Lower leg skin (tissue), 3 donors: Measurements from ENCODE around the gene TM4SF18.

ENCODE experiments used
- POLR2A ChIP-seq, 2 donors: fragments of 450-650 bp; IDR thresholded peaks; one replicate each; pipeline ENCODE4 v1.6.1; 2016 to 2017; ENCODE audit warnings: antibody characterized with exemption in 2 of 2, mild to moderate bottlenecking in 1 of 2, moderate library complexity in 1 of 2
- TF ChIP-seq, protein P1 (sequence below), 3 donors: fragments of 450-650 bp; IDR thresholded peaks; one replicate each; pipeline ENCODE4 v1.5.1; 2016; ENCODE audit warnings: antibody characterized with exemption in 3 of 3, mild to moderate bottlenecking in 3 of 3, moderate library complexity in 2 of 3

- TF ChIP-seq, protein P1, sequence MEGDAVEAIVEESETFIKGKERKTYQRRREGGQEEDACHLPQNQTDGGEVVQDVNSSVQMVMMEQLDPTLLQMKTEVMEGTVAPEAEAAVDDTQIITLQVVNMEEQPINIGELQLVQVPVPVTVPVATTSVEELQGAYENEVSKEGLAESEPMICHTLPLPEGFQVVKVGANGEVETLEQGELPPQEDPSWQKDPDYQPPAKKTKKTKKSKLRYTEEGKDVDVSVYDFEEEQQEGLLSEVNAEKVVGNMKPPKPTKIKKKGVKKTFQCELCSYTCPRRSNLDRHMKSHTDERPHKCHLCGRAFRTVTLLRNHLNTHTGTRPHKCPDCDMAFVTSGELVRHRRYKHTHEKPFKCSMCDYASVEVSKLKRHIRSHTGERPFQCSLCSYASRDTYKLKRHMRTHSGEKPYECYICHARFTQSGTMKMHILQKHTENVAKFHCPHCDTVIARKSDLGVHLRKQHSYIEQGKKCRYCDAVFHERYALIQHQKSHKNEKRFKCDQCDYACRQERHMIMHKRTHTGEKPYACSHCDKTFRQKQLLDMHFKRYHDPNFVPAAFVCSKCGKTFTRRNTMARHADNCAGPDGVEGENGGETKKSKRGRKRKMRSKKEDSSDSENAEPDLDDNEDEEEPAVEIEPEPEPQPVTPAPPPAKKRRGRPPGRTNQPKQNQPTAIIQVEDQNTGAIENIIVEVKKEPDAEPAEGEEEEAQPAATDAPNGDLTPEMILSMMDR (IDR thresholded peaks at IDR 0.05) = no peak
- TF ChIP-seq POLR2A (IDR thresholded peaks at IDR 0.05) = no peak
Observed at GRCh38 chr3:149307435-149307783, 26.0 kb downstream of the TM4SF18 start.
